HS-27A (cell line): ENCODE data around the gene CLEC17A.
"Not testable (repeated sequence)": the region's sequence is repeated elsewhere in the genome, so short reads cannot be mapped to it uniquely, and the experiment has no call there.

Experiments
- DNase-seq: peaks from one replicate; pipeline ENCODE4 v3.0.0-alpha.2; 2012; ENCODE audit warnings: low read depth, missing footprints

CLEC17A gene, protein sequence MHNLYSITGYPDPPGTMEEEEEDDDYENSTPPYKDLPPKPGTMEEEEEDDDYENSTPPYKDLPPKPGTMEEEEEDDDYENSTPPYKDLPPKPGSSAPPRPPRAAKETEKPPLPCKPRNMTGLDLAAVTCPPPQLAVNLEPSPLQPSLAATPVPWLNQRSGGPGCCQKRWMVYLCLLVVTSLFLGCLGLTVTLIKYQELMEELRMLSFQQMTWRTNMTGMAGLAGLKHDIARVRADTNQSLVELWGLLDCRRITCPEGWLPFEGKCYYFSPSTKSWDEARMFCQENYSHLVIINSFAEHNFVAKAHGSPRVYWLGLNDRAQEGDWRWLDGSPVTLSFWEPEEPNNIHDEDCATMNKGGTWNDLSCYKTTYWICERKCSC

DNA sequence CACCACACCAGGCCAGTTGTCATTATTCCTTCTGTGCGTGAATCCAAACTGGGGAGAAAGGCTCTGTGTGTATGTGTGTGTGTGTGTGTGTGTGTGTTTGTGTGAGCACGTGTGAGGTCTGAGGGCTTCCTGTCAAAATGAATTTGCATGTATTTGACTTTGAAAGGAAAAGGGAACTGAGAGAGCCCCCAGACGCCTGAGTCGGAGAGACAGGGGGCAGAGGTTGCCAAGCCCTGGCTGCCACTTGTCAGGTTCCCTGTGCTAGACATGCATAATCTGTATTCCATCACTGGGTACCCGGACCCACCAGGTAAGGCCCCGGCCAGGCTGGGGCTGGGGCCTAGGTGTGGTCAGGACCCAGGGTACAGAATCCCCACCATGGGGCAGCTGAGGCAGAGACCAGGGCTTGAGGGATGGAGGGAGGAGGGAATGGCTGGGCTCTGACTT is at the start of gene CLEC17A:
TSS of gene CLEC17A (plus strand) at position 191 of the 447 bp plus-strand sequence. CDS start at position 268, 77 bp downstream.
- DNase-seq, result no peak

- no peak for DNase-seq
These were observed 49.4 kb upstream of the CLEC17A start for GRCh38 chr19:14533450-14533849.

DNA sequence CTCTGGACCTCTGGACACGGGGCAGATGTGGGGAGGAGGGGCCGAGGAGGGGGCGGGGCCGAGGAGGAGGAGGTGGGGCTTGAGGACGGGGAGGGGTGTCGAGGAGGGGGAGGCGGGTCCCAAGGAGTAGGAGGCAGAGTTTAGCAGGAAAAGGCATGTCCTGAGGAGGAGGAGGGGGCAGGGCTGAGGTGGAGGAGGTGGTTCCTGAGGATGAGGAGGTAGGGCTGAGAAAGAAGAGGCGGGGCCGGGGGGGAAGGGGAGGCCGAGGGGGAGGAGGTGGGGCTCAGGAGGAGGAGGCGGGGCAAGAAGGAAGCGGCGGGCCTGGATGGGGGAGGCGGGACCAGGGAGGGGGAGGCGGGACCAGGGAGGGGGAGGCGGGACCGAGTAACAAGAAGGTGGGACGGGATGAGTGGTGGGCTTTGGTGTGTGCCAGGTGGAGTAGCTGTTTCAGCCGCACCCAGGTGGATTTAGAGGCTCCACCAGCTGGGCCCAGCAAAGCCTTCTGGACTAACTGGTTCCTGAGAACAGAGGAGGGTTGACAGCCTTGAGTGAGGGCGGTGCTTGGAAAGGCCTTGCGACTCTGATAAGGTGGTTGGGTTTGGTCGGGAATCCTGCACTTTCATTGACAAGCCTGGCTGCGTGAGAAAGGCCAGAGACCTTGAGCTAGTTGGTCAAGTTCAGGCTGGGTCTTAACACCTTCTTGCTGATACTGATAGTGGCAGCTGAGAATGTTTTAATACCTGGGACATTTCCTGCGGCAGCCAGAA is 45.8 kb upstream of the CLEC17A start:
- DNase-seq, result no peak

DNA sequence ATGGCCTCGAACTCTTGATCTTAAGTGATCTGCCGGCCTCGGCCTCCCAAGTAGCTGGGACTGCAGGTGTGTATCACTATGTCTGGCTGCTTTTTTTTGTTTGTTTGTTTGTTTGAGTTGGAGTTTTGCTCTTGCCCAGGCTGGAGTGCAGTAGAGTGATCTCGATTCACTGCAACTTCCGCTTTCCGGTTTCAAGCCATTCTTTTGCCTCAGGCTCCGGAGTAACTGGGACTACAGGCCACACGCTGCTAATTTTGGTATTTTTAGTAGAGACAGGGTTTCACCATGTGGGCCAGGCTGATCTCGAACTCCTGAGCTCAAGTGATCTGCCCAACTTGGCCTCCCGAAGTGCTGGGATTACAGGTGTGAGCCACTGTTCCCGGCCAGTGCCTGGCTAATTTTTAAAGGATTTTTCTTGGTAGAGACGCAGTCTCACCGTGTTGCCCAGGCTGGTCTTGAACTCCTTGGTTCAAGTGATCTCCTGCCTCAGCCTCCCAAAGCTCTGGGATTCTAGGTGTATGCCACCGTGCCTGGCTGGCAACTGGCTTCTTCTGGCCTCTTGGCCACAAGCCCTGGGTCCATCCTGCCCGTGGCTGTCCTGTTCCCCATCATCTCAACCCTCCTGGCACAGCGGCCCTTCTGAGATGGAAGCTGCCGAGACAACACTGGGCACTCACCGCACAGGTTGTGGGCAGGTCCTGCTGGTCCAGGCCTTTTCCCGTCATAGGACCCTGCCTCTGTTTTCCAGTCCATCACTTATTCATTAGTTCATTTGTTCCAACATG is 42.0 kb upstream of the CLEC17A start:
- no peak for DNase-seq

GRCh38 chr19:14541979-14542378 is 40.9 kb upstream of the CLEC17A start:
- not testable (repeated sequence) for DNase-seq

GRCh38 chr19:14542711-14543328 is 40.1 kb upstream of the CLEC17A start:
- DNase-seq, result no peak

GRCh38 chr19:14544047-14544446 is 38.8 kb upstream of the CLEC17A start:
- no peak for DNase-seq

GRCh38 chr19:14544977-14545715 is 37.7 kb upstream of the CLEC17A start:
- no peak for DNase-seq

- no peak for DNase-seq
These were observed 37.2 kb upstream of the CLEC17A start for GRCh38 chr19:14545716-14546082.

- no peak for DNase-seq
These were observed 32.6 kb upstream of the CLEC17A start for GRCh38 chr19:14550201-14550754.

GRCh38 chr19:14551134-14552005 is 31.5 kb upstream of the CLEC17A start:
- DNase-seq, result not testable (repeated sequence)

DNA sequence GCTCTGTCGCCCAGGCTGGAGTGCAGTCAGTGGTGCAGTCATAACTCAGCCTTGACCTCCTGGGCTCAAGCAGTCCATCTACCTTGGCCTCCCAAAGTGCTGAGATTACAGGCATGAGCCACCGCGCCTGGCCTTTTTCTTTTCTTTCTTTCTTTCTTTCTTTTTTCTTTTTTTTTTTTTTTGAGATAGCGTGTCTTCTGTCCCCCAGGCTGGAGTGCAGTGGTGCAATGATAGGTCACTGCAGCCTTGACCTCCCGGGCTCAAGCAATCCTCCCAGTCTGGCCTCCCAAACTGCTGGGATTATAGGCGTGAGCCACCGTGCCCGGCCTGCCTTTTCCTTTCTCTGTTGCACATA is 30.9 kb upstream of the CLEC17A start:
- DNase-seq, result not testable (repeated sequence)

- DNase-seq, result no peak
These were observed 29.6 kb upstream of the CLEC17A start for GRCh38 chr19:14553042-14553938.

DNA sequence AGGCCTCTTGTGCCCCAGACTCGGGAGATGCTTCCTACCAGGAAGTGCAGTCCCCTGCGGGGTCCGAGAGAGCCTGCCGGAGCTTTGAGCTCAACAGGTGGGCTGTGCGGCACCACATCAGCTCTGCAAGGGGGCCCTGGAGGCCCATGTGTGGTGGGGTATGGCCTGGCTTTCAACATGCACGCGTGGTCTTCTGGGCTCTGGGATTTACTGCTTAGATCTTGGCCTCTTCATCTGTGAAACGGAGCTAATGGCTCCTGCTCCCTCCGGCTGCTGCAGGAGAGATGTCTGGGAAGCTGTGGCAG is 29.0 kb upstream of the CLEC17A start:
- no peak for DNase-seq

- DNase-seq, result no peak
These were observed 28.5 kb upstream of the CLEC17A start for GRCh38 chr19:14554382-14554812.

DNA sequence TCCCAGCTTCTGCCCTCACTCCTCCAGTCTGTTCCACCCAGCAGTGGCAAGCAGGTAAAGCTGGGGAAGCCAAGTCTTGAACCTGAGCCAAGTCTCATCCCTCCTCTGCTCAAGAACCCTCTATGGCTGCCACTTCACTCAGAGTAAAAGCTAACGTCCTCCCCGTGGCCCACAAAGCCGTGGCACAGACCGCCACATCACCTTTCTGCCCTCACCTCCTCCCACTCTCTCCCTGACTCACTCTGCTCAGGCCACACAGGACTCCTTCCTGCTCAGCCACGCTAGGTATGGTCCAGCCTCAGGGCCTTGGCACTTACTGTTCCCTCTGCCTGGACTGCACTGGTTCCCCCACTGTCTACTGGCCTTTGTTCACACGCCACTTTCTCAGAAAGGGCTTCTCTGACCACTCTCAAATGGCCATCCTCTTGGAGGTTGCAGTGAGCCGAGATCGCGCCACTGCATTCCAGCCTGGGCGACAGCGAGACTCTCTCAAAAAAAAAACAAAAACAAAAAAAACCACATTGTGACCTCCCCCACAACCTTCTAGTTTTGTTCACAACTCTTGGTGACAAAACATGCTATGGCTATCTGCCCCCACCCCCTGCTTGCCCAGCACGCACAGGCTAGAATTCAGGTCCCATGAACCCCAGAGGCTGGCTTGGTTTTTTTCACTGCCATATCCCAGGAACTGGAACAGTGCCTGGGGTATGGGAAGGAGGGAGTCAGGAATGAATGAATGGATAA is 26.8 kb upstream of the CLEC17A start:
- no peak for DNase-seq

DNA sequence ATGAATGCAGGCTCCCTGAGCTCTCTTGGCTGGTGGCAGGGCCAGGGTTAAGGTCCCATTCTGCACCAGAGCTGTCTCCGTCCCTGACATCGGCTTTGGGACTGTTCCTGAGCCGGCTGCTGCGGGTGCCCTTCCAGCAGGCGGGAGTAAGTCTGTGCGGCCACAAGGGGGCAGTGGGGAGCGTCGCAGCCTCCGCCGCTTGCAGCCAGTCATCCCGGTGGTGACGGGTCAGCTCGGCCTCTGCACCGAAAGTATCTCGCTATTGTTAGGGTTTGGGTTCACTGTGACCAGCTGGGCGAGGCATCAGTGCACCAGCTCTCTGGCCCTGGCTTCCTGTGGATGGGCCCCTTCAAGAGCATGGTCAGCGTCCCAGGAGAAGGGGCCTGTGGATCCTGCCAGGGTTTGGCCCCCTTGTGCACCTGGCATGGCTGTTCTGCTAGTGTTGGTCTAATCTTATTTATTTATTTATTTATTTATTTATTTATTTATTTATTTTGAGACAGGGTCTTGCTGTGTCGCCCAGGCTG is 26.2 kb upstream of the CLEC17A start:
- no peak for DNase-seq
